ACHN (cell line): ENCODE measurements around the gene S1PR1.

Source experiments
- DNase-seq: peaks from one replicate; pipeline ENCODE4 v3.0.0-alpha.2; 2015
- in situ Hi-C: cut with HindIII; loops from 2 replicates; pipeline ENCODE4 v1.10.0; 2017; ENCODE audit warnings: low sequenced_read_pairs, low pct_ligation_motif_present, low pct_unique_long_range_greater_than_20kb

Gene S1PR1

DNA sequence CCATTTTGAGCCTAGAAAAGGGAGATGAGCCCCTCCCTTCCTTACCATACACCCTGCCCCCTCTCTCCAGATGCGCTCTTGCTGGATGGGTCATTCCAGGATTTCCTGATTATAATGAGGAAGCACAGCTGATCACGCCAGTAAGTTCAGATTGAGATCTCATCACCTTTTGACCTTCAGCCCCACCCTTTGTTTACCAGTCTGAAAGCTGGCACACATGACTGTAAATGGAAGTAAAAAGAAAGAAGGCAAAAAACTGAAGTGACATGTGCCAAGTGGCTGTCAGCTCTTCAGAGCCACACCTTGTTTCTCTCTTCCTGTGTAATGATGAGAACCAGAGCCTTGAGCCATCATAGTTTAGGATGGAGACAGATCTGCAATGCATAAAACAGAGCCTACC lies 27.9 kb downstream of the S1PR1 start:
- DNase-seq, result no peak
- in situ Hi-C loops, result no loop called here

GRCh38 chr1:101265684-101266083 lies 28.9 kb downstream of the S1PR1 start:
- no peak for DNase-seq
- in situ Hi-C loops, result no loop called here

- in situ Hi-C loops, result no loop called here
These were observed 30.3 kb downstream of the S1PR1 start for GRCh38 chr1:101267082-101267481.

GRCh38 chr1:101268893-101269292 lies 32.1 kb downstream of the S1PR1 start:
- in situ Hi-C loops, result no loop called here
- DNase-seq, result no peak

More at GRCh38 chr1:101267082-101267481, 30.3 kb downstream of the S1PR1 start:
- no peak for DNase-seq

- DNase-seq, result no peak
- in situ Hi-C loops, result loop anchor here (25.0 kb wide), 1 partner anchor 363 kb away; no protein-coding TSS in a partner anchor
These were observed 38.9 kb downstream of the S1PR1 start for GRCh38 chr1:101275672-101276071.

DNA sequence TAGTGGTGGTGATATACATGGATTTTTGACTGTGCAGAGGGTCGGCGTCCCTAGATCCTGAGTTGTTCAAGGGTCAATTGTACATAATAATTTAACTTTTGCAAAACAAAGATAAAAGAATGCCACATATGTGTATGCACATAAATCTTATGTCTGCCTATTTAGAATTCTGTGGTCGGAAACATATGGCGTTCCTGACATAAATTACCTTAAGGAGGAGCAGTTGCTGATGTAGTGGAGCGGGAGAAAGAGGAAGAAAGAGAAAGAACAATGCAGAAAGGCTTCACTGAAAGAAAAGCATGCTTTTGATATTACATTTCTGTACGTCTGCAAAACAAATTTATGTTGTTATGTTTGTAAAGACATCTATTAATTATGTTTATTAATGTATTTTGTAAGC lies 40.0 kb downstream of the S1PR1 start:
- no peak for DNase-seq
- in situ Hi-C loops, result loop anchor here (25.0 kb wide), 1 partner anchor 365 kb away; no protein-coding TSS in a partner anchor

DNA sequence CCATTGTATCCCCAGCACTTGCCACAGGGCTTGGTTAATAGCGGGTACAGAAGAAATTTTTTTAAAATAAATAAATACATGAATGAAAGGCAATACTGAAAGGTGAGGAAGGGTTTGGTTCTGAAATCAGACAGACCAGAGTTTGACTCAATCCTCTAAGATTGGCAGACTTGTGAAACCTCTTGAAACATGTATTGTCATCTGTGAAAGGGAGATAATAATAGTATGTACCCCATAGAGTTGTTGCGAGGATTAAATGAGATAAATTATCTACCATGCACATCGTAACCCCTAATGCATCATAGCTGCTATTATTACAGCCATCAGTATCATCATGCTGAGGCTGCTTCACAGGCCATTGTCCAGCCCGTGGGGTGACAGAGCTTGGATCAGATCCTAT lies 41.4 kb downstream of the S1PR1 start:
- no peak for DNase-seq
- in situ Hi-C loops, result loop anchor here (25.0 kb wide), 1 partner anchor 366 kb away; no protein-coding TSS in a partner anchor

- in situ Hi-C loops, result loop anchor here (25.0 kb wide), 1 partner anchor 367 kb away; no protein-coding TSS in a partner anchor
- DNase-seq, result no peak
These were observed 42.0 kb downstream of the S1PR1 start for GRCh38 chr1:101278845-101279244.

DNA sequence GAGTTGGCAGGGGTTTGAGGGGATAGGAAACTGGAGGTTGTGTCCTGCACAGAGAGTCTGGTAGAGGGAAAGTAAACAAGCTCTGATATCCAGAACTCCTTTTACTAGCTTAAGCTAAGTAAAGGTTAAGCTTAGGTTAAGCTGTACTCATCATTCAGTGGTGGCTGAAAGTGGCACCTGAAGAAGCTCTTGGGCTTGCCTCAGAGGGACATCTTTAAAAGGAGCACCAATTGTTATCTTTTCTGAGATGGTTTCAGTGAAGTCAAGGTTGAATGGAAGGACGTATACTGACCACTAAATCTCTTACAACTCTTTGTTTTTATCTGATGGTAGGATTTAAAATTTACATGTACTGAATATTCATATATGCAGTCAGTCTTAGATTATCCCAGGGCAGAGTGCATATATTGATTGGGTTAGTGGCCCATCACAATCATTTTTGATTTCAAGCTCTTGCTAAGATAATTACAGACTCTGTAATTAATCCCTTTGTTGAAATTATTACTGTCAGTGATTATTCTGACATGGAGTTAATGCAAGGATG lies 43.3 kb downstream of the S1PR1 start:
- in situ Hi-C loops, result loop anchor here (25.0 kb wide), 1 partner anchor 368 kb away; no protein-coding TSS in a partner anchor
- no peak for DNase-seq

DNA sequence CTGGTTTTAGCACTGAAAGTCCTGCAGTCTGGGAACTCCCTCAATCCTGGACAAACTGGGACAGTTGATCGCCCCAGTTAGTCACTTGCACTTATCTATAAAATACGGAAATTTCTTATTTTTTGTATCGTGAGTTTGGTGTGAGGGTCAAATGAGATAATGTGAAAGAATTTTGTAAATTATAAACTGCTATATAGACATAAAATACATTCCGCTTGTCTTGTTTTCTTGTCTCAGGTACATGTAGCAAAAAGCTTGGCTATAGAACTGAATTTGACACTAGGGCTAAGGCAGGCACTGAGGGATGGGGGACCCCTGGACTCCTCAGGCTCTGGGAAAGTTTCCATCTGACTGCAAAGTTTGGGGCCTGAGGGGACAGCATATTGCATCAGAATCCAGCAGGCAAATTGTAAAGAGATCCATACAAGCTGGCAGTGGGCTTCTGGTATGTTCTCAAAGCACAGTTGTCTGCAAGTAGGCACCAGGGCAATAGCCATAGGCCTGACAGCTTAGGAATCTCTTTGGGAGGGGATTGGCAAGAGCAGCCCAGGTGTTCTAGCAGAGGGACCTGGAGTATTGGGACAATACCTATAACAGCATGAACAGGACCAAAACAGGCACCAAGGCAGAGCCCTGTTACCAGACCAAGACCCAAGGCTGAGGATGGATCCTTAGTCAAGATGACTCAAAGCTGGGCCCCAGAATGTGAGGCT lies 44.3 kb downstream of the S1PR1 start:
- DNase-seq, result no peak
- in situ Hi-C loops, result loop anchor here (25.0 kb wide), 1 partner anchor 369 kb away; no protein-coding TSS in a partner anchor

DNA sequence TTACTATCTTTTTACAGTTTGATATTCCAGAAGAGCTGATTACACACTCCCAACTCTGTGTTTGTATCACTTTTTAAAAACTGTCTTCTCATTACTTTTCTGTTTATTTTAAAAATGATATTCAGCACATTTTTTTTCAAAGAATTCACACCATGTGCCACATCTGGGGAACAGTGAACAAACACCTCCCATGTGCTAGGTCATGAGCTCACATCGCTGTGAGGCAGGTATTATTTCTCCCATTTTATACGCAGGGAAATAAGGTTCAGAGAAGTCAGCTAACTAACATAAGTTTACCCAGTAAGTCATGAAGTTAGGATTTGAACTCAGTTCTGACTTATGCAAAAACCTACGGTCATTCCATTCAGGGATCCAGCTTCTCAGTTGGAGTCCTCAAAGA lies 44.9 kb downstream of the S1PR1 start:
- in situ Hi-C loops, result loop anchor here (25.0 kb wide), 1 partner anchor 369 kb away; no protein-coding TSS in a partner anchor
- no peak for DNase-seq

- in situ Hi-C loops, result loop anchor here (25.0 kb wide), 1 partner anchor 370 kb away; no protein-coding TSS in a partner anchor
- DNase-seq, result no peak
These were observed 45.7 kb downstream of the S1PR1 start for GRCh38 chr1:101282314-101283038.

DNA sequence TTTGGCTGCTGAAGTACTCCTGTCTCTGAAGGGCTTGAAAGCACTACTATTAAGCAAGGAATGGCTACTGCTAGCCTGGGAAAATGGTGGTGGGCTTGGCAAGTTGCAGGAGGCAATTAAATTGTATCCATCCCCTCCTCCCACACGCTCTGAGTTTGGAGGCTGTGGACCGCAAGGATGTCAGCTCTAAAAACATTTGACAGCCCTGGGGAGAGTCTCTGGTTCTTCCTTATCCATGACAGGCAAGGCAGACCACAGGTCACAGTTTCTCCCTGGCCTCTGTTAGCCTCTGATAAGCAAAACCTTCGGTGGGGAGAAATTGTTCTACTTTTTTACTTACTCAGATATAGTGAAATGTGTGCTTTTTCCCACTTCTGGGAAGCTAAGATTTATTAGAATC lies 46.6 kb downstream of the S1PR1 start:
- DNase-seq, result no peak
- in situ Hi-C loops, result loop anchor here (25.0 kb wide), 1 partner anchor 371 kb away; no protein-coding TSS in a partner anchor

DNA sequence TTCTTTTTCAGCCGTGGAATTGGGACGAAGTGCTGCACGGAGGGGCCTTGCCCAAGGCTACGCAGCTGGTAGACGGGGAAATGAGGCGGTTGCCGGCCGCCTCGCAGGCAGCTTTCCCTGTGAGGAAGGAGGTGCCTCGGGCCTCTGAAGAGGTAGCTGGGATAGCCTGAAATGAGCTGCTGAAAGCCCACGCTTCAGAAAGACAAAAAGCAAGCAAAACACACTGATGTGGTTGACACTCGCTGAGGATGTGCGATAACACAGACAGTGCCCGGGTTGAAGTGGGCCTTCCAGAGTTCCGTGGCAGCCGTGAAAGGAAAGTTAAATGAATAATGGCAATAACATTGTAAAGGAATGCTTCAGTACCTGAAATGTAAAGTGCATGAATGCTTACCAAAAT lies 47.2 kb downstream of the S1PR1 start:
- in situ Hi-C loops, result loop anchor here (25.0 kb wide), 1 partner anchor 372 kb away; no protein-coding TSS in a partner anchor

GRCh38 chr1:101284622-101285218 lies 47.9 kb downstream of the S1PR1 start:
- in situ Hi-C loops, result loop anchor here (25.0 kb wide), 1 partner anchor 372 kb away; no protein-coding TSS in a partner anchor
- no peak for DNase-seq

More for the DNA sequence above, 47.2 kb downstream of the S1PR1 start:
- DNase-seq, result no peak

DNA sequence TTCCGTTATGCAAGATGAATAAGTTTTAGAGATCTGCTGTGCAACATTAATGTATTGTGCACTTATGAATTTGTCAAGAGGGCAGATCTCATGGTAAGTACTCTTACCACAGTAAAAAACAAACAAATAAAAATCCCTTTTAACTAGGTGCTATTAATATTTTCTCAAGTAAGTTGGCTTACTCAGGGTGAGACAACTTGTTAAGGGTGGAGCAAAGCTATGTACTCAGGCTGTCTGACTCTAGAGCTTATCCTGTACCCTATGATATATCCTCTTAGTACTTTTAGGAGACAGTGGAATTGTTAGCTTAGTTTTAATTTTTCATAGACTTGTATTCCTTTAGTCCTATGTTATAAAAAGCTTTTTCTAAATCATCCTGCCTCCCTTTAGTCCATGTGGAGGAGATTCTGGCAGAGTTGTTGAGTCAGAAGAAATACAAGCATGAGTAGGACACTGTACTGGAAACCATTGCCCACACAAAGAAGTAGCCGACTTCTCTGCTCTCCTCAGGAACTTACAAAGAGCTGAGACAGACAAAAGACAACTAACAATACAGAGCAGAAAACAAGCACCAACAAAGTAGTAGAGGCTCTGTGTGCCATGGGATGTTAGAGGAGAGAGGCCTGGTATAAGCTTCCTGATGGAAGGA lies 49.2 kb downstream of the S1PR1 start:
- in situ Hi-C loops, result loop anchor here (25.0 kb wide), 1 partner anchor 374 kb away; no protein-coding TSS in a partner anchor
- no peak for DNase-seq

- in situ Hi-C loops, result loop anchor here (25.0 kb wide), 1 partner anchor 376 kb away; no protein-coding TSS in a partner anchor
- DNase-seq, result peak; percentile 69
These were observed 51.7 kb downstream of the S1PR1 start for GRCh38 chr1:101288491-101288944.
